H54 (cell line): ENCODE measurements around the gene SEPTIN11.

Experiments used
- DNase-seq: peaks from one replicate; pipeline ENCODE4 v3.0.0; 2011; ENCODE audit warnings: low spot score, mixed read lengths; ENCODE audit not compliant: insufficient read length
- FAIRE-seq: peaks from 3 replicates; lab custom pipeline; 2011; peaks lifted over from hg19 to GRCh38; lab: Jason Lieb, UNC
- POLR2A ChIP-seq: IDR thresholded peaks from 2 replicates; pipeline ENCODE4 v1.6.1; 2011; ENCODE audit warnings: low read depth, mild to moderate bottlenecking, low read length

Gene SEPTIN11

GRCh38 chr4:76943790-76944189, 5.8 kb upstream of the SEPTIN11 start:
- no peak for TF ChIP-seq POLR2A
- FAIRE-seq (peak; percentile 55), DNase-seq (no peak)

GRCh38 chr4:76947369-76947768, 2.2 kb upstream of the SEPTIN11 start:
- FAIRE-seq (no peak), DNase-seq (no peak)
- TF ChIP-seq POLR2A, result no peak

- no peak for FAIRE-seq
- peak; percentile 47 for DNase-seq
- no peak; the same call in 1 of the 2 replicates for TF ChIP-seq POLR2A
Observed at GRCh38 chr4:76948443-76949275, 893 bp upstream of the SEPTIN11 start.

GRCh38 chr4:76950052-76950955, 752 bp downstream of the SEPTIN11 start:
- TF ChIP-seq POLR2A, result no peak; the same call in 1 of the 2 replicates
- FAIRE-seq, result no peak
- DNase-seq, result peak; percentile 6

- FAIRE-seq, result no peak
Observed at GRCh38 chr4:76950956-76951671, 1.6 kb downstream of the SEPTIN11 start.

GRCh38 chr4:76951672-76952010, 2.1 kb downstream of the SEPTIN11 start:
- FAIRE-seq (no peak), DNase-seq (no peak)
- no peak for TF ChIP-seq POLR2A

More at GRCh38 chr4:76950956-76951671, 1.6 kb downstream of the SEPTIN11 start:
- TF ChIP-seq POLR2A, result peak; percentile 21; the same call in 1 of the 2 replicates
- DNase-seq, result peak; percentile 15

GRCh38 chr4:76952071-76952470, 2.5 kb downstream of the SEPTIN11 start:
- DNase-seq (no peak), FAIRE-seq (no peak)
- no peak for TF ChIP-seq POLR2A

- DNase-seq, result no peak
- FAIRE-seq, result no peak
- TF ChIP-seq POLR2A, result no peak
Observed at GRCh38 chr4:76952656-76953582, 3.4 kb downstream of the SEPTIN11 start.

DNA sequence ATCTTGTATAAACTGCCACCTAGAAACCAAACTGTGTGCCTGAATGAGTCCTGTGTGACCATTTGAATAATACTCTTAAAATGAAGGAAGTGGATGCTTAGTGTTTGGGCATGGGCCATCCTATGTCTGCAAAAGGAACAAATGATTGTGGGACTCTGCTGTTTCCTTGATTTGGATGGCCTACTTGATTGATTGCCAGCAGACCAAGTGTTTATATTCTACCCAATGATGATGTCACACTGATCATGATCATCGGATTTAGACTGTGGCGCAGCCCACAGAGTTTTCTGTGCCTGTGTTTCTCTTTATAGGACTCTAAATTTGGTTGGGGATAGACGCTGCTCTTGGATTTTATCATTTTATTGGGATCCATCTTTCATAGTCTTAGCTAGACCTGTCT, 4.4 kb downstream of the SEPTIN11 start:
- FAIRE-seq (no peak), DNase-seq (no peak)
- TF ChIP-seq POLR2A, result no peak

GRCh38 chr4:76954489-76954888, 4.9 kb downstream of the SEPTIN11 start:
- DNase-seq, result no peak
- FAIRE-seq, result no peak

DNA sequence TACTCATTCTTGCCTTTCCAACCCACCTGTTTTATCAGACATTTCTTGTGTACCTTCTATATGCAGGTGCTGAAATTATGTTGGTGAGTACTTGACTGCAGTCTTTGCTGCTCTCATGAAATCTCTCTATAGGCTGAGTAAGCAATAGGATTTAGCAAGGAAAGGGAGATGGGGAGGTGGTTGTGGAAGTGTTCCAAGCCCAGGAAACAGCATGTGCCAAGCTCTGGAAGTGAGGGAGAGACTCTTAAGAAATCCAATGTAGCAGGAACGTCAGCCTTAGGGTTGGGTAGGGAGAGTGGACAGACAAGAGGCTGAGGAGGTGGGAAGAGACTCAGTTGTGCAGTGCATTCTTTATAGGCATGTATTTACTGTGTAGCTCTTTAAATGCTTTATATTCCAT, 5.6 kb downstream of the SEPTIN11 start:
- no peak for DNase-seq
- TF ChIP-seq POLR2A, result no peak
- FAIRE-seq, result no peak

More at GRCh38 chr4:76954489-76954888, 4.9 kb downstream of the SEPTIN11 start:
- no peak for TF ChIP-seq POLR2A

- no peak for TF ChIP-seq POLR2A
- DNase-seq (no peak), FAIRE-seq (no peak)
Observed at GRCh38 chr4:76957004-76957738, 7.6 kb downstream of the SEPTIN11 start.
